ENCODE measurements around the gene SIK2.

The SIK2 gene

GRCh38 chr11:111574373-111575225, 27.6 kb upstream of the SIK2 start:
- ChIA-PET POLR2A (no interaction called here), CTCF (interaction anchor here (0.8 to 3.2 kb wide), 6 partner anchors 8 to 120 kb away, joined by 3 to 15 read pairs (median 6); no protein-coding TSS in a partner anchor)
- TF ChIP-seq, protein P1, sequence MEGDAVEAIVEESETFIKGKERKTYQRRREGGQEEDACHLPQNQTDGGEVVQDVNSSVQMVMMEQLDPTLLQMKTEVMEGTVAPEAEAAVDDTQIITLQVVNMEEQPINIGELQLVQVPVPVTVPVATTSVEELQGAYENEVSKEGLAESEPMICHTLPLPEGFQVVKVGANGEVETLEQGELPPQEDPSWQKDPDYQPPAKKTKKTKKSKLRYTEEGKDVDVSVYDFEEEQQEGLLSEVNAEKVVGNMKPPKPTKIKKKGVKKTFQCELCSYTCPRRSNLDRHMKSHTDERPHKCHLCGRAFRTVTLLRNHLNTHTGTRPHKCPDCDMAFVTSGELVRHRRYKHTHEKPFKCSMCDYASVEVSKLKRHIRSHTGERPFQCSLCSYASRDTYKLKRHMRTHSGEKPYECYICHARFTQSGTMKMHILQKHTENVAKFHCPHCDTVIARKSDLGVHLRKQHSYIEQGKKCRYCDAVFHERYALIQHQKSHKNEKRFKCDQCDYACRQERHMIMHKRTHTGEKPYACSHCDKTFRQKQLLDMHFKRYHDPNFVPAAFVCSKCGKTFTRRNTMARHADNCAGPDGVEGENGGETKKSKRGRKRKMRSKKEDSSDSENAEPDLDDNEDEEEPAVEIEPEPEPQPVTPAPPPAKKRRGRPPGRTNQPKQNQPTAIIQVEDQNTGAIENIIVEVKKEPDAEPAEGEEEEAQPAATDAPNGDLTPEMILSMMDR (IDR thresholded peaks at IDR 0.05; ENCODE audit: insufficient read depth, low read length, missing control alignments) = no peak
- H3K4me3 ChIP-seq (ENCODE audit: low read depth, low read length) = no peak overlapping the region
- DNase-seq (ENCODE audit: low read depth, low spot score) = no peak

DNA sequence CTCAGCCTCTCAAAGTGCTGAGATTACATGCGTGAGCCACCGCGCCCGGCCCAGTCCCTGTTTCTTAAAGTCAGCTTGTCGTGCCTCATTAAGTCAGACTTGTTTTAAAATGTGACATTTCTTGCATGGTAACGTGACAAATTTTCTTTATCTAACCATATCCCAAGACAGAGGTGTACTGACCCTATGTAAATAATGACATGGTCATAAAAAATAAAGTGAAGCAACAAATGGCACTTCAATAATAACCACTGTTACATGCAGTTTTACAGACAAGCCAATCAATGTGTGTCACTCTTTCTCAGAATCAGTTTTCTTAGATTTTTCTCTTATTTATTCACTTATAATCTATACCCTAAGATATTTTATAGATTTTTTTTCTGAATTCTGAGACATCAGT, 26.5 kb upstream of the SIK2 start:
- ChIA-PET CTCF (interaction anchor here (2.5 kb wide), 1 partner anchor 122 kb away, joined by 6 read pairs; no protein-coding TSS in a partner anchor), POLR2A (no interaction called here)
- TF ChIP-seq, protein P1 (IDR thresholded peaks at IDR 0.05; ENCODE audit: insufficient read depth, low read length, missing control alignments) = no peak
- H3K4me3 ChIP-seq (ENCODE audit: low read depth, low read length) = no peak overlapping the region
- no peak for DNase-seq (ENCODE audit: low read depth, low spot score)

- no peak for DNase-seq (ENCODE audit: low read depth, low spot score)
- H3K4me3 ChIP-seq (ENCODE audit: low read depth, low read length) = no peak overlapping the region
- TF ChIP-seq, protein P1 (IDR thresholded peaks at IDR 0.05; ENCODE audit: insufficient read depth, low read length, missing control alignments) = no peak
- POLR2A ChIA-PET = no interaction called here
- CTCF ChIA-PET = interaction anchor here (0.6 to 1.6 kb wide), 6 partner anchors 9 to 265 kb away, joined by 3 to 6 read pairs (median 3); partner anchors contain the start of gene PPP2R1B
Observed at GRCh38 chr11:111577821-111578220, 24.4 kb upstream of the SIK2 start.

GRCh38 chr11:111581341-111581740, 20.9 kb upstream of the SIK2 start:
- TF ChIP-seq, protein P1 (IDR thresholded peaks at IDR 0.05; ENCODE audit: insufficient read depth, low read length, missing control alignments) = no peak
- no peak for DNase-seq (ENCODE audit: low read depth, low spot score)
- no peak overlapping the region for H3K4me3 ChIP-seq (ENCODE audit: low read depth, low read length)
- ChIA-PET CTCF (interaction anchor here (0.8 to 1.4 kb wide), 5 partner anchors 10 to 196 kb away, joined by 3 to 4 read pairs (median 4); no protein-coding TSS in a partner anchor), POLR2A (no interaction called here)

- ChIA-PET CTCF (interaction anchor here (0.7 to 2.2 kb wide), 12 partner anchors 8 to 257 kb away, joined by 3 to 8 read pairs (median 3); no protein-coding TSS in a partner anchor), POLR2A (no interaction called here)
- DNase-seq (ENCODE audit: low read depth, low spot score) = no peak
- H3K4me3 ChIP-seq (ENCODE audit: low read depth, low read length) = no peak overlapping the region
- TF ChIP-seq, protein P1 (IDR thresholded peaks at IDR 0.05; ENCODE audit: insufficient read depth, low read length, missing control alignments) = no peak
Observed at GRCh38 chr11:111582163-111582562, 20.1 kb upstream of the SIK2 start.

GRCh38 chr11:111582881-111583280, 19.4 kb upstream of the SIK2 start:
- TF ChIP-seq, protein P1 (IDR thresholded peaks at IDR 0.05; ENCODE audit: insufficient read depth, low read length, missing control alignments) = no peak
- POLR2A ChIA-PET = no interaction called here

More at GRCh38 chr11:111582881-111583280, 19.4 kb upstream of the SIK2 start:
- CTCF ChIA-PET = interaction anchor here (0.7 to 2.2 kb wide), 14 partner anchors 9 to 259 kb away, joined by 3 to 8 read pairs (median 3); no protein-coding TSS in a partner anchor
- no peak overlapping the region for H3K4me3 ChIP-seq (ENCODE audit: low read depth, low read length)
- DNase-seq (ENCODE audit: low read depth, low spot score) = no peak
